IMR-90 (cell line): Measurements from ENCODE around the gene MTG1. TPM values are rescaled to one million over a fixed set of nuclear protein-coding genes. Genes with fewer than 3 reads are reported as not detected.
"Not testable (repeated sequence)": the region's sequence is repeated elsewhere in the genome, so short reads cannot be mapped to it uniquely, and the experiment has no call there.

ENCODE experiments used
- ATAC-seq: fragments of 200-7000 bp; cut with Tn5 transposase; 2 replicates; pipeline ENCODE4 v1.9.1; 2020; ENCODE audit warnings: low read depth, mild to moderate bottlenecking, moderate library complexity
- BruUV-seq: library from RNA; stranded (reverse); fragments of 400-500 nt; replicated peaks from 2 replicates; lab custom pipeline; 2021; lab: Mats Ljungman, UMichigan
- CTCF ChIA-PET: fragments of 300-600 bp; formaldehyde crosslinking; extraction: SDS; loops from one replicate; lab custom pipeline; 2021; ENCODE audit warnings: antibody characterized with exemption; lab: Yijun Ruan, JAX
- POLR2A ChIA-PET: fragments of 300-600 bp; sonication (Branson Sonifier 250); formaldehyde crosslinking; loops from one replicate; lab custom pipeline; 2022; ENCODE audit warnings: antibody characterized with exemption; ENCODE audit not compliant: unreplicated experiment; lab: Charles Lee
- DNase-seq: peaks from one replicate; pipeline ENCODE4 v3.0.0; 2013
- H2AFZ ChIP-seq: replicated peaks from 2 replicates; pipeline ENCODE3; 2013; ENCODE audit warnings: low read length, mild to moderate bottlenecking; ENCODE audit not compliant: poor library complexity
- H2AK5ac ChIP-seq: 2 replicates; pipeline ENCODE4 v1.6.1; 2013; ENCODE audit warnings: low read depth, low read length, inconsistent platforms
- H2AK9ac ChIP-seq: replicated peaks from 2 replicates; pipeline ENCODE3; 2013; ENCODE audit warnings: mild to moderate bottlenecking, low read depth, low read length, moderate library complexity; ENCODE audit not compliant: poor library complexity
- H2BK120ac ChIP-seq: 2 replicates; pipeline ENCODE4 v1.6.1; 2013; ENCODE audit warnings: low read depth, low read length, inconsistent platforms
- H2BK15ac ChIP-seq: 3 replicates; pipeline ENCODE4 v1.6.1; 2013; ENCODE audit warnings: low read depth, low read length, inconsistent platforms
- H2BK20ac ChIP-seq: 2 replicates; pipeline ENCODE4 v1.6.1; 2013; ENCODE audit warnings: low read depth, mild to moderate bottlenecking, inconsistent platforms, low read length, moderate library complexity
- H2BK5ac ChIP-seq: 2 replicates; pipeline ENCODE4 v1.6.1; 2013; ENCODE audit warnings: mild to moderate bottlenecking, low read depth, low read length, inconsistent platforms; ENCODE audit not compliant: poor library complexity, severe bottlenecking
- H3K14ac ChIP-seq: replicated peaks from 2 replicates; pipeline ENCODE4 v1.6.1; 2013; ENCODE audit warnings: low read depth, low read length, inconsistent platforms
- H3K18ac ChIP-seq: 2 replicates; pipeline ENCODE4 v1.6.1; 2013; ENCODE audit warnings: low read depth, low read length, control low read depth
- H3K23ac ChIP-seq: 2 replicates; pipeline ENCODE4 v1.6.1; 2013; ENCODE audit warnings: low read depth, low read length, inconsistent platforms
- H3K27ac ChIP-seq: 2 replicates; pipeline ENCODE4 v1.5.1; 2013; ENCODE audit warnings: mild to moderate bottlenecking, control low read depth, low read length; ENCODE audit not compliant: insufficient read depth
- H3K27me3 ChIP-seq: 2 replicates; pipeline ENCODE4 v1.6.1; 2013; ENCODE audit warnings: low read length; ENCODE audit not compliant: control insufficient read depth, insufficient read depth
- H3K36me3 ChIP-seq: 2 replicates; pipeline ENCODE4 v1.6.1; 2013; ENCODE audit warnings: low read length, mixed read lengths; ENCODE audit not compliant: control insufficient read depth, insufficient read depth
- H3K4ac ChIP-seq: 2 replicates; pipeline ENCODE4 v1.6.1; 2013; ENCODE audit warnings: low read depth, low read length, inconsistent platforms
- H3K4me1 ChIP-seq: 2 replicates; pipeline ENCODE4 v1.6.1; 2013; ENCODE audit warnings: low read length, mixed read lengths; ENCODE audit not compliant: control insufficient read depth, insufficient read depth
- H3K4me2 ChIP-seq: 2 replicates; pipeline ENCODE4 v1.6.1; 2013; ENCODE audit warnings: low read depth, mild to moderate bottlenecking, control low read depth, low read length, moderate library complexity
- H3K4me3 ChIP-seq: 2 replicates; pipeline ENCODE4 v1.5.1; 2013; ENCODE audit warnings: low read depth, mild to moderate bottlenecking, control low read depth, low read length, moderate library complexity; ENCODE audit not compliant: insufficient read depth
- H3K56ac ChIP-seq: 2 replicates; pipeline ENCODE4 v1.6.1; 2013; ENCODE audit warnings: low read length, inconsistent platforms; ENCODE audit not compliant: insufficient read depth; ENCODE audit errors: extremely low read depth
- H3K79me1 ChIP-seq, 2 experiments: 2 replicates each; pipeline ENCODE4 v1.6.1; 2013; ENCODE audit warnings: low read length in 2 of 2, inconsistent platforms in 1 of 2, low read depth in 1 of 2
- H3K9ac ChIP-seq: 2 replicates; pipeline ENCODE4 v1.6.1; 2013; ENCODE audit warnings: low read depth, low read length, control low read depth
- H3K9me1 ChIP-seq: 2 replicates; pipeline ENCODE4 v1.6.1; 2013; ENCODE audit warnings: low read length, inconsistent platforms; ENCODE audit not compliant: insufficient read depth
- H3K9me3 ChIP-seq: 2 replicates; pipeline ENCODE4 v1.6.1; 2013; ENCODE audit warnings: low read length; ENCODE audit not compliant: control insufficient read depth, insufficient read depth
- H4K20me1 ChIP-seq: 2 replicates; pipeline ENCODE4 v1.6.1; 2013; ENCODE audit warnings: low read length, inconsistent platforms; ENCODE audit not compliant: insufficient read depth
- H4K5ac ChIP-seq: 2 replicates; pipeline ENCODE4 v1.6.1; 2013; ENCODE audit warnings: mild to moderate bottlenecking, low read depth, low read length, control low read depth
- H4K8ac ChIP-seq, 2 experiments: 2 replicates each; pipeline ENCODE4 v1.6.1; 2013; ENCODE audit warnings: low read depth in 2 of 2, low read length in 2 of 2, control low read depth in 1 of 2, inconsistent platforms in 1 of 2
- H4K91ac ChIP-seq: 2 replicates; pipeline ENCODE4 v1.6.1; 2013; ENCODE audit warnings: low read depth, low read length, inconsistent platforms; ENCODE audit not compliant: insufficient read depth
- FOS ChIP-seq: fragments of 150-350 bp; IDR thresholded peaks from 2 replicates; pipeline ENCODE4 v1.6.1; 2016; ENCODE audit warnings: low read depth, low read length
- RAD21 ChIP-seq: IDR thresholded peaks from 2 replicates; pipeline ENCODE4 v1.6.1; 2012; ENCODE audit warnings: low read length, improper control_type of control experiment
- WGBS, 2 experiments: methylation state at CpG; one replicate each; pipeline versions ENCODE4 v1.1.5 to v1.1.7; 2013; ENCODE audit warnings: missing lambda C conversion rate in 2 of 2; ENCODE audit not compliant: insufficient read length in 1 of 2; ENCODE audit errors: extremely low coverage in 2 of 2; 5-methylcytosine and 5-hydroxymethylcytosine counted together
- dilution Hi-C: fragments of 300-500 bp; cut with HindIII; formaldehyde crosslinking; loops from one replicate; pipeline ENCODE4 v1.14.3; 2018; ENCODE audit warnings: low sequenced_read_pairs; ENCODE audit not compliant: unreplicated experiment
- in situ Hi-C: fragments of 300-500 bp; cut with MboI; formaldehyde crosslinking; loops from 3 replicates; pipeline ENCODE4 v1.14.3; 2019; ENCODE audit warnings: low sequenced_read_pairs, inconsistent platforms, mixed read lengths
- intact Hi-C: fragments of 100-400 bp; cut with micrococcal nuclease; formaldehyde crosslinking; loops from 2 replicates; pipeline ENCODE4 v1.10.0; 2022
- polyA plus RNA-seq, 3 experiments: library from polyadenylated mRNA; depleted of rRNA; stranded (reverse); fragments of >200 nt; gene quantifications; 2 replicates each; pipeline ENCODE4 v1.2.3, GENCODE V29; 2012; ENCODE audit warnings: low replicate concordance in 1 of 3
- total RNA-seq: library from RNA; depleted of rRNA; stranded (reverse); fragments of >200 nt; gene quantifications from 2 replicates; pipeline ENCODE4 v1.2.3, GENCODE V29; 2012

The MTG1 gene
- total and polyA plus RNA-seq, 2 of the 4 experiments (the other 2 are of a cell fraction), result 38.5 to 64.8 TPM

GRCh38 chr10:133385214-133385613 lies 8.7 kb upstream of the MTG1 start:
- intact Hi-C loops, result no loop called here
- no peak overlapping the region for H3K56ac ChIP-seq
- no peak for DNase-seq
- H3K79me1 ChIP-seq, result peaks cover 0 to 2% of the 10 kb centered on the region in 2 experiments; a peak in 2 of 4 replicates
- no peak overlapping the region for H2AK5ac ChIP-seq
- no peak overlapping the region for H3K18ac ChIP-seq
- H3K9ac ChIP-seq, result no peak overlapping the region
- no peak overlapping the region for H3K27ac ChIP-seq
- H3K4me2 ChIP-seq, result no peak overlapping the region
- no peaks in the 10 kb centered on the region for H3K27me3 ChIP-seq
- H3K9me3 ChIP-seq, result no peaks in the 10 kb centered on the region
- ChIA-PET POLR2A (no interaction called here), CTCF (no interaction called here)
- H2BK15ac ChIP-seq, result no peak overlapping the region
- H4K5ac ChIP-seq, result no peak overlapping the region
- H3K4me1 ChIP-seq, result no peaks in the 10 kb centered on the region
- no peak overlapping the region for H4K8ac ChIP-seq
- no peaks in the 10 kb centered on the region for H4K20me1 ChIP-seq
- BruUV-seq, result no TSS peak
- peaks cover 1% of the 10 kb centered on the region; the same call in 1 of the 2 replicates for H3K9me1 ChIP-seq
- no peak overlapping the region for H3K4ac ChIP-seq
- no peak overlapping the region for H2BK20ac ChIP-seq
- H4K91ac ChIP-seq, result no peak overlapping the region
- ATAC-seq, result no peak
- H3K23ac ChIP-seq, result no peak overlapping the region
- H2AK9ac ChIP-seq, result no peak overlapping the region
- no peak overlapping the region for H2BK5ac ChIP-seq
- no peak overlapping the region for H2BK120ac ChIP-seq
- dilution Hi-C loops, result no loop called here
- in situ Hi-C loops, result no loop called here
- no peak for TF ChIP-seq FOS
- no peak for TF ChIP-seq RAD21
- H3K4me3 ChIP-seq, result no peak overlapping the region
- H2AFZ ChIP-seq, result no peak overlapping the region
- H3K36me3 ChIP-seq, result peaks cover 11% of the 10 kb centered on the region
- no peak overlapping the region for H3K14ac ChIP-seq
- WGBS, 2 experiments, result no CpG with 5 or more reads among the region's 2 CpGs

- in situ Hi-C loops, POLR2A ChIA-PET: not testable (repeated sequence)
Observed at GRCh38 chr10:133386951-133387350, 7.0 kb upstream of the MTG1 start.

More at GRCh38 chr10:133386951-133387350, 7.0 kb upstream of the MTG1 start:
- peaks cover 15% of the 10 kb centered on the region for H3K36me3 ChIP-seq
- intact Hi-C loops, H4K8ac ChIP-seq, H3K4ac ChIP-seq, DNase-seq, H2BK120ac ChIP-seq, H3K9ac ChIP-seq, ATAC-seq, H3K18ac ChIP-seq, H3K27me3 ChIP-seq, H2BK15ac ChIP-seq, H3K9me3 ChIP-seq, H2AK5ac ChIP-seq, H3K56ac ChIP-seq, H3K79me1 ChIP-seq, H3K23ac ChIP-seq, H3K27ac ChIP-seq, H2BK20ac ChIP-seq, H3K4me1 ChIP-seq, H4K5ac ChIP-seq, H2AFZ ChIP-seq, H2AK9ac ChIP-seq, dilution Hi-C loops, H3K4me2 ChIP-seq, BruUV-seq, H3K4me3 ChIP-seq, H3K9me1 ChIP-seq, CTCF ChIA-PET, H4K91ac ChIP-seq, H2BK5ac ChIP-seq, H4K20me1 ChIP-seq, H3K14ac ChIP-seq: not testable (repeated sequence)
- 100% methylated on average over 1 of the region's 4 CpGs; no CpG with 5 or more reads in 1 of the 2 experiments for WGBS, 2 experiments
